Hepatic stellate cell (primary cell): ENCODE data around the gene ARL11.
A peak's percentile ranks its signal among the peaks of the same experiment; 100 is the strongest.
"Not testable (repeated sequence)": the region's sequence is repeated elsewhere in the genome, so short reads cannot be mapped to it uniquely, and the experiment has no call there.

Experiments used
- DNase-seq: peaks from one replicate; pipeline ENCODE4 v3.0.0; 2011; ENCODE audit warnings: low spot score

The ARL11 gene

DNA sequence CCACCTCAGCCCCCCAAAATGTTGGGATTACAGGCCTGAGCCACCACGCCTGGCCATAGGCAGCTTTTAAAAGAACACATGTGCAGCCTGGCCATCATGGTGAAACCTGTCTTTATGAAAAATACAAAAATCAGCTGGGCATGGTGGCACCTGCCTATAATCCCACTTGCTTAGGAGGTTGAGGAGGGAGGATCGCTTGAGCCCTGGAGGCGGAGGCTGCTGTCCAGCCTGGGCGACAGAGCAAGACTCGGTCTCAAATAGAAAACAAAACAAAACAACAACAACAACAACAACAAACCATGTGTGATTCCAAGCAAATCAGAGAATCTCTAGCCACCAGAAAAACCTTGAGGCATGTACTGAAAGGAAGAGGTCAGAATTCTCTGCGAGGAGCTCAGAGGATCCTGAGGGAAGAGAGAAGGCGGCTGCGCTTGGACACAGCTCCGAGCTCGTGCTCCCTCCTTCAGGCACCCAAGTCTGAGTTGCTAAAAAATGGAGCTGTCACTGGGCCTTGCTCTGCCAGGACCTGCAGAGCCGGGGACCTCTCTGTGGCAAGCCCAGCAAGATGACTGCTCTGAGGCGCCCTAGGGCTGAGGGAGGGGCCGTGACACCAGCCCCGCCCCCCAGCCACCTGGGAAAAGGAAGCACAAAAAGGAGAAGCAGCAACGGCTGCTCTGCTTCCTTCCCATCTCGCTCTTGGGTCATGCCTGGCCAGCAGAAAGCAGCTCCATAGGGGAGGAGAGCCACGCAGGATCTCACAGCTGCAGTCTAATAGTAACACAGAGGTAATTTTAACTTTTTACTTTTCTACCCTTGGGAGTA is at the start of gene ARL11:
TSS of gene ARL11 (plus strand) at position 677 of the 822 bp plus-strand sequence. CDS start 1,941 bp downstream, outside the sequence.
- no peak for DNase-seq

GRCh38 chr13:49579501-49579900 is 48.8 kb upstream of the ARL11 start:
- no peak for DNase-seq

- DNase-seq, result no peak
Measured at GRCh38 chr13:49580980-49581680, 47.2 kb upstream of the ARL11 start.

- no peak for DNase-seq
Measured at GRCh38 chr13:49584771-49585182, 43.5 kb upstream of the ARL11 start.

DNA sequence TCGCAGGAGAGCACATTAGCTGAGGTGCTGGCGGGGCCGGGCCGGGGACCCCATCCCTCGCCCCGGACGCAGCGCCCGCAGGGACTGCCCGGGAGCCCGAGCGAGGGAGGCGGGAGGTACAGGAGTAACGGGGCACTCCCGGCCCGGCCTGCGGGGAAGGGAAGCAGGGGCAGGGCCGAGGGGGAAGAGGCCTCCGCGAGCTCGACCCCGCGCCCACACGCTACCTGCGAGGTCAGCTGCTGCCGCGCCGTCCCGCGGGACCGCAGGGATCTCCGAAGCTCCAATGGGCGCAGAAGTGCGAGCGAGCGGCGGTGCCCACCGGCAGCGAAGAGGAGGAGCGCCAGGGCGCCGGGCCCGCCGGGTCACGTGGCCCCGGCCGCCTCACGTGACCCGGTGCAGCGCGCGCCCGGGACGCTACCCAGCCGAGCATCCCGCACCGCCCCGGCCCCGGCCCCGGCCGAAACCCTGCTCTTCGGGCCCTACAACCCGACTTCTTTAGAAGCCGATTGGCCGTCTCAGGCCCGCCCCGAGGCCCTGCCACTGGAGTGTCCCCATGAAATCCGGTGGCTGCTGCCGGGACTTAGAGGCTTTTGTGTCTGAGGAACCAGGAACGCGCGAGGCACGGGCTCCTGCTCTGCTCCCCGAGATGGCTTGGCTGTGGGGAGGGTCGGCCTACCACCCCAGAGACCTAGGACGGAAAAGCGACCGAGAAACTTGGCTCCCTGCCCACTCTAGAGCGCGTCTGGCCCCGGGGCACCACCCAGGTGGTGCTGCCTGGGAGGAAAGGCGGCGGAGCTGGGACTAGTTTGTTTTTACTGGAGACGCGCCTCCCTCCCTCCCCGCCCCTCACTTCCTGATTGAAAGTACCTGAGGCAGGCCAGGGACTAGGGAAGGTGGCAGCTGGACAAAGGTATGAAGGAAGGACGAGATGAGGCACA is 42.8 kb upstream of the ARL11 start, which contains the start of gene RCBTB1:
TSS of gene RCBTB1 (minus strand) at position 339 of the 938 bp plus-strand sequence. CDS start 18,279 bp downstream, outside the sequence.
- DNase-seq, result peak; percentile 90

DNA sequence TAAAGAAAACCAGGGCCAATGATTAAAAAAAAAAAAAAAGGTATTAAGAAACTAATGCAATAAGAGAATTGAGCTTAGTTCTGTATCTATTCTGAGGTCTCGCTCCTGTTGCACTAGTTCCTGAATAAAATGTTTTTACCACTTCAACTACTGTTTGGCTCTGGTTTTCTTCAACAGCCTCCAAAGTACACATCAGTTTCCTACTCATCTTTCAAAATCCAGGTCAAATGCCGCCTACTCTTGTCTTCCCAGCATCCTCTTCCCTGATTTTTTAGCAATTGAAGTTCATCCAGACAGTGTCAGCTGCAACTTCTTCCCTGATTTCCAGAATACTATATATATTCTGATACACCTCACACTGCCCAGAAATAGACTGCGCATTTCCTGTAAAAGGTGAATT is 41.6 kb upstream of the ARL11 start:
- DNase-seq, result no peak

DNA sequence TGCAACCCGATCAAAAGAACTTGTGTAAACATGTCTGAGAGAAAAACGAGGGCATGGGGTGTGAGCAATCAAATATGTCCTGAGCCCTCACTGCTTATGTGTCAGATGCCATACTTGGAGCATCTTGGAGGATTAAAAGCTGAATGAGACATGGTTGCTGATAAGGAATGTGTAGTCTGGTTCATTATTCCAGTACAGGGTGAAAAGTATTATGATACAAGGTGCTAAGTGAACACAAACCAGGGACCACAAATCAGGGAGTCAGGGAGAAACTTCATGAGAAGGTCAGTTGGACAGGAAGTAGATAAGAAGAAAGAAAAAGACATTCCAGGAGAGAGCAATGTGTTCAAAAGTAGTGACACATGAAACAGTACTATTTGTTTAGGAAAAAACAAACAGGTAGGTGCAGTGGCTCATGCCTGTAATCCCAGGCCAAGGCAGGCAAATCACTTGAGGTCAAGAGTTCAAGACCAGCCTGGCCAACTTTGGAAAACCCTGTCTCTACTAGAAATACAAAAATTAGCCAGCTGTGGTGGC is 40.9 kb upstream of the ARL11 start:
- DNase-seq, result peak; percentile 44

DNA sequence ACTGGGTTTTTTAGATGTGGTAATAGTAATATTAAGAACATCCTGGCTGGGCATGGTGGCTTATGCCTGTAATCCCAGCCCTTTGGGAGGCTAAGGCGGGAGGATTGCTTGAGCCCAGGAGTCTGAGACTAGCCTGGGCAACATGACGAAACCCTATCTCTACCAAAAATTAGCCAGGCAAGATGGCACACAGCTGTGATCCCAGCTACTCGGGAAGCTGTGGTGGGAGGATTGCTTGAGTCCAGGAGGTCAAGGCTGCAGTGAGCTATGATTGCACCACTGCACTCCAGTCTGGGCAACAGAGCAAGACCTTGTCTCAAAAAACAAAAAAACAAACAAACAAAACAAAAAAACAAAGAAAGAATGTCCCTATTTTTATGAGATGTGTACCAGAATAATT is 37.6 kb upstream of the ARL11 start:
- not testable (repeated sequence) for DNase-seq

DNA sequence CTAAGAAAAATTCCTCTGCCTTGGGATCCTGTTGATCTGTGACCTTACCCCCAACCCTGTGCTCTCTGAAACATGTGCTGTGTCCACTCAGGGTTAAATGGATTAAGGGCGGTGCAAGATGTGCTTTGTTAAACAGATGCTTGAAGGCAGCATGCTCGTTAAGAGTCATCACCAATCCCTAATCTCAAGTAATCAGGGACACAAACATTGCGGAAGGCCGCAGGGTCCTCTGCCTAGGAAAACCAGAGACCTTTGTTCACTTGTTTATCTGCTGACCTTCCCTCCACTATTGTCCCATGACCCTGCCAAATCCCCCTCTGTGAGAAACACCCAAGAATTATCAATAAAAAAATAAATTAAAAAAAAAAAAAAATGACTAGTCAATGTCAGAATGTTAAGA is 34.4 kb upstream of the ARL11 start:
- not testable (repeated sequence) for DNase-seq

DNA sequence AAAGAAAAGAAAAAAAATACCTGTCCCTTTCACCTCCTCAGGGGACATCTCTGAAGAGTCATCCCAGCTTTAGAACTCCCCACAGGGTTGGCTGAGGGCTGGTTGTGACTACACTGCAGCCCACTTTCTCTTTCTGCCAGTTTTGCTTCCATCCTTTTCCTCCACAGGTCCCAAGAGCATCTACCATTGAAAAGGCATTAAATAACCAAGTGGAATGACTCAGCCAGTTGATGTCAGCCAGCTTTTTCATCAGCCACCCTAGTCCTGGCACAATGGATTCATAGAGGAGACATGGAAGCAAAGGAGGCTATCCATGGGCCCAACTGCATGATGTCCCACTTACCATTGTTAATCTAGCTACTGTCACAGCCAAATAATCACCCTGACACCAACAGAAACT is 33.7 kb upstream of the ARL11 start:
- no peak for DNase-seq

DNA sequence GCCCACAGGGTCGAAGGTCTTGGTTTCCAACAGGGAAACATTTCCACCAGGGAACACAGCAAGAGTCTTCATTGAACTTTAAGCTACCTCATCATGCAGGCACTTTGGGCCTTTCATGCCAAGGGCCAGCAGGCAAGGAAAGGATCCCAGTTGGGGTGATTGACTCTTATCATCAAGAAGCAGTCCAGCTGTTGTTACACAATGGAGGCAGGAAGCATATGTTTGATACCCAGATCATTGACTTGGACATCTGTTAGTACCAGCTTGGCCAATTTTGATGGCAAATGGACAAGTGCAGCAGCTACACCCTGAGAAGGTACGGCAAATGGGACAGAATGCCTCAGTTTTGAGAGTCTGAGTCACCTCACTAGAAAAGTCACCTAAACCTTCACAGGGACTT is 32.1 kb upstream of the ARL11 start:
- DNase-seq, result no peak

DNA sequence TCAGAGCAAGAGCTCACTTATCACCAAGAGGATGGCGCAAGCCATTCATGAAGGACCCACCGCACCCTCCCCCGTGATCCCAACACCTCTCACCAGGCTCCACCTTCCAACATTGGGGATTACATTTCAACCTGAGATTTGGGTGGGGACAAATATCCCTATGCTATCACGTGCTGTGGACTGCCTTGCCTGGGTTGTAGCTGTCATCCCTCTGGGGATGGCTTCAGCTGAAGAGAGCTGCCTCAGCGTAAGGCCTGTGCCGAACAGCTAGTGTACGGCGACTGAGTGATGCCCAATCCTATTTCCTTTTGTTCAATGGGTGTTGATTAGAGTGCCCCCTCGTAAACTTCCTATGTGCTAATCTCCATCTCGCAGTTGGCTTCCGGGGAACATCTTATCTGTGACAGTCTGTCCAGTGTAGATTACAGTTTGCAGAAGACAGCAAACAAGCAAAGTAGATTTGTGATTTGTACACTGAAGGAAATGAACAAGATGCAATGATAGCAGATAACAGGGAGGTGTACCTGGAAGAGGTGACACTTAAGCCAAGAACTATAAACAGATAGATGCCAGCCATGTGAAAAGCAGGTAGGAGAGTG is 31.2 kb upstream of the ARL11 start:
- DNase-seq, result no peak

DNA sequence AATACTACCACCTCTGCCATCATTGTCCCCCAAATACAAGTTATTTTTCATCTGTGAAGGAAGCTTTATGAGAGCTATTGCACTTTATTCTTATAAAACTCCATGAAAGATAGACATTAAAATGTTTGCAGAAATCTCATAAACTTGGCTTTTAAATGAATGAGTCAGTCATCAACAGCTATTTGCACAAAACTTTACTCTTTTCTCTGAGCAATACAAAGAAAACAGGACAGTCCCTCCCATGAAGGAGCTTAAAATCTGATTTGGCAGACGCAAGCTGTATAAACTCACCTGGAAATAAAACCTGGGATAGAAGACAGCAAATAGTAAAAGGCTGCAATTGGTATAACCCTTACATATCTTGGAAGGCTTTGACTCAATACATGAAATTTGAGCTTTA is 26.3 kb upstream of the ARL11 start:
- no peak for DNase-seq

GRCh38 chr13:49602615-49603014 is 25.7 kb upstream of the ARL11 start:
- not testable (repeated sequence) for DNase-seq

DNA sequence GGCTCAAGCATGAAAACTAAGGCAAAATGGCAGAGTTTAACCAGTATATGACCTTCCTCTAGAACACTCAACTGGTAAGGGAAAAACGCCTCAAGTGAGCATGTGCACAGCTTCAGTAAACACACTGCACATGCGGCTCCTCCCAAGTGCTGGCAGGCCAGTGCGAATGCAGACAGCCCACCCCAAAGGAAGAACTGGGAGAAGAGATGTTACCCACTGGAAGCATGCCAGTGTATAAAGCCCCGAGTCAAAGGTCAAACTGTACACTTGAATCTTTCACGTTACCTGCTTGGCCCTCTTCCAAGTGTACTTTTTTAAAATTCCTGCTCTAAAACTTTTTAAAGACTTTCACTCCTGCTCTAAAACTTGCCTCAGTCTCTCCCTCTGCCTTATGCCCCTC is 23.7 kb upstream of the ARL11 start:
- no peak for DNase-seq

DNA sequence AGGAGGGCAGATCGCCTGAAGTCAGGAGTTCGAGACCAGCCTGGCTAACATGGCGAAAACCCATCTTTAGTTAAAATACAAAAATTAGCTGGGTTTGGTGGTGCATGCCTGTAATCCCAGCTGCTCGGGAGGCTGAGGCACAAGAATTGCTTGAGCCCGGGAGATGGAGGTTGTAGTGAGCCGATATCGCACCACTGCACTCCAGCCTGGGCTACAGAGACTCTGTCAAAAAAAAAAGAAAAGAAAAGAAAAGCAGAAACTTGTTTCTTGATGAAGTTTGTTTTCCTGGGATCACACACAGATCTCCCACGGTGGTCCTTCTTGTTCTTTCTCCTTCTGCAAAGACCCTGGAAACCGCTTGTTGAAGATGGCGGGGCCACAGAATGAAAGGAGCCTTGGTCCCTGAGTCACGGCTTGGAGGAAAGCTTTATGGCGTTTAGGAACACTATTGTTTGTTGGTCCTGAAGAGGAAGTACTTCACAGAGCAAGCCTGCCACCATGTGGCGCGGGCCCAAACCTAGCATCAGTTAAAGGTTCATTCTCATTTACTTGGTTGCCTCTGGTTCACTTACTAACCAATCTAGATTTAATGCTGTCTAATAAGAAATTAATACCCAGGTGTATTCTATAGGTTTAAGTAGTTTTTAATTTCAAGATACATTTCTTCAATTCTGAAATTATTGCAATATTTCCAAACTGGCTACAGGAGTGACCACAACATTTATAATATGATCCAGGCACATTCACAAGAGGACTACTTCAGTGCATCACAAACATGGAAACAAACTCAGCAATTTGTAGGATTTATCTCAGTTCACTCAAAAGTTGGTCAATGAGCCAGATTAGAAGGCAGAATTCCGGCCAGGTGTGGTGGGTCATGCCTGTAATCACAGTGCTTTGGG is 21.3 kb upstream of the ARL11 start:
- peak; percentile 77 for DNase-seq

DNA sequence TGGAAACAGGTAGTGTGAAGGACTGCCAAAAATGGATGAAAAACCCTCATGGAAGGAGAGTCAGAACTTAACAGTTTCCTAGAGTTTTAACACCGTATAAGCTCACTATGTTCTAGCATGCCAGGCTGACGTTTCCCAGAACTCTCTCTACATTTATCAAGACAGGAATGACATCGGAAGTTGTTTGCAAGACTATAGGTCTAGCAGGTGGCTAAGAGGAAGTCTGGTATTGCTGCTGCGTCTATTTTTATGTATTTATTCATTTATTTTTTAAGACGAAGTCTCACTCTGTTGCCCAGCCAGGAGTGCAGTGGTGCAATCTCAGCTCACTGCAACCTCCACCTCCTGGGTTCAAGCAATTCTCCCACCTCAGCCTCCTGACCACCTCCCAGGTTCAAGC is 20.5 kb upstream of the ARL11 start:
- DNase-seq, result no peak

DNA sequence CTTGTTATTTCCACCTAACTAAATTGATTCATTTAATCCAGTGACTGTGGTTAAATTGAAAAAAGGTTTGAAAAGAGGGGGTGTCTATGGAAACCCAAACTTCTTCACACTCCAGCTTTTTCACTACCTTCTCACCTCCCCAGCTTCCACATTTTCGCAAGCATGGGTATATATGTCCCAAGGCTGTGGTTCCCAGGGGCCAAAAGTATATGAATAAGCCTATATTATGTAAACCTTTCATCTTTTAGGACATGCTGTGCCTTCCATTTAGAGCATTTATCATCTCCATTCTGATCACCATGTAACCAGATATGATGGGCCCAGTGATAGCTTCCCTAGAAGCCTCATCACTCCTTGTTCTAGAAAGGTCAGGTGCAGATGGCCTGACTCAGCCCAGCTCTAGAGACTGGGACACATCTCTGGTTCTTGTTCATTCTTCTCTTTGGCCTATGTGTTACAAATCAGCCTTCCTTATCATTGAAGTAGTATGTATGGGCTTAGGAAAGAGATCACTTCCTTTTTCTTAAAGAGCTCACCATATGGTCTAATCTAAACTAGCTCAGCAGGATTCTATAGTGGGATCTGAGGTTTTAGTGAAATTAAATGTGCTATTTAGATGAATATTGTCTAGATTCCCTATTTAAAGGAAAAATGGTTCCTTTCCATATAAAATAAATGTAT is 19.5 kb upstream of the ARL11 start:
- no peak for DNase-seq

DNA sequence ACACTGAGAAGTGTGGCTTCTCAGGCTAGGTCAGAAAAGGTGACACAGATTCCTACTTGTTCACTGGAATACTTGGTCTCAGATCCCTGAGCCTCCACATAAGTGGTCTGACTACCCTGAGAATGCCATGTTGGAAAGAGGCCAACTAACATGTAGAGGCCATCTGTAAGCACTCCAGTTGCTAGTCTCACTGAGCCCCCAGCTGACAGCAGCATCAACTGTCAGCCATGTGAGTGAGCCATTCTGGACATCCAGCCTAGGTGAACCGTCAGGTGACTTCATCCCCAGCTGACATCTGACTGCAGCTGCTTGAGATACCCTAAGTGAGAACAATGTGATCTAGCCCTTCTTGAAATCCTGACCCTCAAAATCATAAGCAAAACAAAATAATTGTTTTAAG is 18.1 kb upstream of the ARL11 start:
- no peak for DNase-seq

DNA sequence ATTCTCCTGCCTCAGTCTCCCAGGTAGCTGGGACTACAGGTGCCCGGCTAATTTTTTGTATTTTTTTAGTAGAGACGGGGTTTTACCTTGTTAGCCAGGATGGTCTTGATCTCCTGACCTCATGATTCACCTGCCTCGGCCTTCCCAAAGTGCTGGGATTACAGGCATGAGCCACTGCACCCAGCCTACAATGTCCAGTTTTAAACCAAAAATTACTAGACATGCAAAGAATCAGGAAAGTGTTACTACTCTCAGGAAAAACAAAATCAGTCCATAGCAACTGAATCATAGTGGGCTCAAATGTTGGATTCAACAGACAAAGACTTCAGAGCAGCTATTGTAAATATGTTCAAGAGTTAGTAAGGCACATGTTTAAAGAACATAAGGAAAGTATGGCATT is 16.3 kb upstream of the ARL11 start:
- DNase-seq, result not testable (repeated sequence)
